Measurements from ENCODE around the gene ITPKC. TPM values are rescaled to one million over a fixed set of nuclear protein-coding genes. Genes with fewer than 3 reads are reported as not detected.

ITPKC gene
- total RNA-seq, 1 donor from 2014 or later = 17.6 TPM

Other genes with a start within 250 kb of the ITPKC start
- 32.8 and 53.5 TPM in 2 replicates for gene SHKBP1, start 140.2 kb upstream of the ITPKC start, total RNA-seq
- 14.9 and 15.5 TPM in 2 replicates for gene LTBP4, start 115.7 kb upstream of the ITPKC start, total RNA-seq
- gene NUMBL, start 26.5 kb upstream of the ITPKC start, total RNA-seq = 9.9 and 31.0 TPM in 2 replicates
- 18.6 and 44.0 TPM in 2 replicates for gene COQ8B, start 226 bp upstream of the ITPKC start, total RNA-seq
- gene ACTMAP, start 33.4 kb downstream of the ITPKC start, total RNA-seq = 0.35 and 4.5 TPM in 2 replicates
- gene SNRPA, start 34.1 kb downstream of the ITPKC start, total RNA-seq = 17.4 and 20.5 TPM in 2 replicates
- not detected in 2 replicates for gene MIA, start 58.4 kb downstream of the ITPKC start, total RNA-seq
- 5.9 and 9.9 TPM in 2 replicates for gene RAB4B, start 61.1 kb downstream of the ITPKC start, total RNA-seq
- 76.1 and 89.3 TPM in 2 replicates for gene EGLN2, start 82.1 kb downstream of the ITPKC start, total RNA-seq
- gene CYP2A6, start 133.3 kb downstream of the ITPKC start, total RNA-seq = not detected in 2 replicates
- not detected in 2 replicates for gene CYP2A7, start 165.1 kb downstream of the ITPKC start, total RNA-seq

Data from renal cortical epithelial cell (primary cell).